SK-N-SH treated with all-trans-retinoic acid at 6 μM for 48 hours (cell line): ENCODE data around the gene MRPS9.

Experiments used
- ARNTL ChIP-seq: fragments of 450-650 bp; formaldehyde crosslinking; IDR thresholded peaks from 2 replicates; pipeline ENCODE4 v1.5.0; 2020; ENCODE audit warnings: low read depth, mild to moderate bottlenecking, moderate library complexity, borderline replicate concordance
- TOX ChIP-seq: fragments of 250-450 bp; sonication (Bioruptor Pico); IDR thresholded peaks from 2 replicates; pipeline ENCODE4 v1.8.0; 2021; ENCODE audit warnings: mild to moderate bottlenecking, moderate library complexity, borderline replicate concordance
- ZNF8 ChIP-seq: fragments of 450-650 bp; formaldehyde crosslinking; IDR thresholded peaks from 2 replicates; pipeline ENCODE4 v1.5.0; 2020; ENCODE audit warnings: mild to moderate bottlenecking, moderate library complexity

DNA sequence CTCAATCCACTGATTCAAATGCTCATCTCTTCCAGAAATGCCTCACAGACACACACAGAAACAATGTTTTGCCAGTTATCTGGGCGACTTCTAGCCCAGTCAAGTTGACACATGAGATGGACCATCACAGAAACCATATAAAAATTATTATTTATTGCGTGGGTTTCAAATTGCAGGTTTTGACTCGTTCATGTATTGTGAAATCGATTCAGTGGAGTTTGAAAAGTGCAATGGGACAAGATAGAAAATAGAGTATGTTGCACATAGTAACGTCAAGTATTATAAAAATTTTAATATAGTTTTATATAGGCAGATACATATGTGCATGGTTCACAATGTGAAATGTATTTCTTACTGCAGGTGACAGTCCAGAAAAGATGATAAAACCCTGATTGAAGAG, 100.8 kb downstream of the MRPS9 start:
- TF ChIP-seq ZNF8 (CRISPR knock-in tag) = no peak
- TF ChIP-seq ARNTL = no peak
- no peak for TF ChIP-seq TOX (CRISPR knock-in tag)
